Spleen (tissue), 7 donors: ENCODE measurements around the gene SIDT2.

Experiments
- CTCF ChIP-seq, 11 experiments: fragments of 200-600 bp in 7 of 11; fragments of 450-650 bp in 4 of 11; sonication (generic) in 4 of 11; IDR thresholded peaks in 8 of 11; conservative IDR thresholded peaks in 3 of 11; 1 replicate in 7 of 11; 2 replicates in 4 of 11; pipeline versions ENCODE4 v1.4.0 to v1.8.0; 2016 to 2021; ENCODE audit warnings: antibody characterized with exemption in 11 of 11, inconsistent platforms in 4 of 11, mild to moderate bottlenecking in 1 of 11
- POLR2AphosphoS5 ChIP-seq, 3 donors: sonication (generic); formaldehyde crosslinking; IDR thresholded peaks; one replicate each; pipeline ENCODE4 v1.5.1; 2017; ENCODE audit warnings: antibody characterized with exemption in 3 of 3
- donor health status: DM: no; HTN: no; CAD: no; lungs with moderate emphysema.
- donor health status: DM: no; HTN: no; CAD: no.
- donor health status: DM: no; HTN: no; CAD: no.

- no peak for TF ChIP-seq CTCF (IDR thresholded peaks at IDR 0.05 in 8 of 11, conservative IDR thresholded peaks at IDR 0.05 in 3 of 11)
- TF ChIP-seq POLR2AphosphoS5 (IDR thresholded peaks at IDR 0.05), result peak; percentile 67 to 77 (median 67)
These were observed 10.8 kb downstream of the SIDT2 start for GRCh38 chr11:117189191-117189940.
